Endothelial cell of umbilical vein (primary cell): ENCODE measurements around the gene ACP4. TPM values are rescaled to one million over a fixed set of nuclear protein-coding genes. Genes with fewer than 3 reads are reported as not detected.

Source experiments
- BruUV-seq: library from RNA; stranded (reverse); fragments of 400-500 nt; replicated peaks from 2 replicates; lab custom pipeline; 2021; lab: Mats Ljungman, UMichigan
- CTCF ChIA-PET: fragments of 300-600, 350-600 bp; sonication (Branson Sonifier 250); formaldehyde crosslinking; loops from one replicate; lab custom pipeline; 2021; ENCODE audit warnings: antibody characterized with exemption, inconsistent platforms; lab: Charles Lee
- POLR2A ChIA-PET: fragments of 300-600, 350-600 bp; sonication (Branson Sonifier 250); formaldehyde crosslinking; loops from one replicate; lab custom pipeline; 2021; ENCODE audit warnings: antibody characterized with exemption, inconsistent platforms; lab: Charles Lee
- DNase-seq: peaks from one replicate; pipeline ENCODE4 v3.0.0-alpha.2; 2011; ENCODE audit warnings: low read depth, low spot score
- FAIRE-seq: peaks from 2 replicates; lab custom pipeline; 2011; peaks lifted over from hg19 to GRCh38; lab: Jason Lieb, UNC
- H2AFZ ChIP-seq: 2 replicates; pipeline ENCODE4 v1.6.0; 2012; ENCODE audit warnings: low read depth, low read length, control low read depth, inconsistent platforms
- H3K27ac ChIP-seq: 2 replicates; pipeline ENCODE4 v1.5.1; 2011; ENCODE audit warnings: low read depth, mild to moderate bottlenecking, control low read depth, low read length, moderate library complexity; ENCODE audit not compliant: insufficient read depth
- H3K27me3 ChIP-seq, 2 experiments: 2 replicates each; pipeline versions ENCODE4 v1.6.0 to v1.6.1; 2011; ENCODE audit warnings: low read length in 2 of 2, mixed read lengths in 1 of 2; ENCODE audit not compliant: control insufficient read depth in 2 of 2, insufficient read depth in 2 of 2
- H3K36me3 ChIP-seq, 2 experiments: 2 replicates in 1 of 2; 3 replicates in 1 of 2; pipeline ENCODE4 v1.5.1; 2011; ENCODE audit warnings: low read length in 2 of 2, mild to moderate bottlenecking in 1 of 2, moderate library complexity in 1 of 2; ENCODE audit not compliant: control insufficient read depth in 2 of 2, insufficient read depth in 2 of 2; ENCODE audit errors: extremely low read depth in 1 of 2
- H3K4me1 ChIP-seq: 3 replicates; pipeline ENCODE4 v1.5.1; 2011; ENCODE audit warnings: mild to moderate bottlenecking, low read length; ENCODE audit not compliant: control insufficient read depth, insufficient read depth; ENCODE audit errors: extremely low read depth
- H3K4me2 ChIP-seq: 2 replicates; pipeline ENCODE4 v1.6.1; 2011; ENCODE audit warnings: low read length, control low read depth, mixed read lengths; ENCODE audit not compliant: insufficient read depth
- H3K4me3 ChIP-seq, 3 experiments: fragments of 200-600 bp in 1 of 3; sonication (generic), shearing (Covaris generic) in 1 of 3; replicated peaks in 1 of 3; 2 replicates each; pipeline ENCODE4 v1.5.1; 2011 to 2016; ENCODE audit warnings: control low read depth in 3 of 3, low read length in 3 of 3, mild to moderate bottlenecking in 2 of 3, inconsistent platforms in 1 of 3, low read depth in 1 of 3, moderate library complexity in 1 of 3; ENCODE audit not compliant: insufficient read depth in 1 of 3
- H3K79me2 ChIP-seq: 2 replicates; pipeline ENCODE4 v1.6.0; 2012; ENCODE audit warnings: low read length, inconsistent platforms; ENCODE audit not compliant: control insufficient read depth, insufficient read depth
- H3K9ac ChIP-seq: replicated peaks from 2 replicates; pipeline ENCODE3; 2011; ENCODE audit warnings: low read length, control low read depth; ENCODE audit not compliant: insufficient read depth; ENCODE audit errors: extremely low read depth
- H3K9me1 ChIP-seq: replicated peaks from 3 replicates; pipeline ENCODE4 v1.6.0; 2011; ENCODE audit warnings: mild to moderate bottlenecking, low read length; ENCODE audit not compliant: control insufficient read depth, insufficient read depth; ENCODE audit errors: extremely low read depth
- H3K9me3 ChIP-seq: replicated peaks from 2 replicates; pipeline ENCODE4 v1.5.1; 2012; ENCODE audit warnings: low read length, inconsistent platforms; ENCODE audit not compliant: control insufficient read depth, insufficient read depth
- H4K20me1 ChIP-seq: replicated peaks from 2 replicates; pipeline ENCODE3; 2011; ENCODE audit warnings: mild to moderate bottlenecking, low read length; ENCODE audit not compliant: control insufficient read depth, insufficient read depth; ENCODE audit errors: extremely low read depth
- EZH2 ChIP-seq: IDR thresholded peaks from 2 replicates; pipeline ENCODE4 v1.6.1; 2012; ENCODE audit warnings: borderline replicate concordance, low read depth, mild to moderate bottlenecking, moderate library complexity, low read length, inconsistent platforms; ENCODE audit not compliant: severe bottlenecking
- FOS ChIP-seq: IDR thresholded peaks from 2 replicates; pipeline ENCODE4 v1.6.1; 2011; ENCODE audit warnings: mild to moderate bottlenecking, low read length, moderate library complexity, borderline replicate concordance; ENCODE audit not compliant: insufficient read depth
- GATA2 ChIP-seq: IDR thresholded peaks from 2 replicates; pipeline ENCODE4 v1.7.0; 2011; ENCODE audit warnings: low read depth, mild to moderate bottlenecking, moderate library complexity, mixed read lengths, low read length; ENCODE audit not compliant: insufficient read length, insufficient read depth
- JUN ChIP-seq: IDR thresholded peaks from 2 replicates; pipeline ENCODE4 v1.6.1; 2011; ENCODE audit warnings: borderline replicate concordance, low read depth; ENCODE audit not compliant: insufficient read length, insufficient read depth
- MYC ChIP-seq: IDR thresholded peaks from one replicate; pipeline ENCODE4 v1.6.1; 2011; ENCODE audit warnings: mild to moderate bottlenecking, low read depth, low read length
- POLR2A ChIP-seq: IDR thresholded peaks from 2 replicates; pipeline ENCODE4 v1.6.1; 2012; ENCODE audit warnings: low read depth, mild to moderate bottlenecking, control low read depth, low read length
- POLR2AphosphoS5 ChIP-seq: IDR thresholded peaks from 2 replicates; pipeline ENCODE4 v1.6.1; 2012; ENCODE audit warnings: low read depth, mild to moderate bottlenecking, control low read depth, low read length, moderate library complexity; ENCODE audit not compliant: insufficient read depth
- dilution Hi-C: fragments of 300-500 bp; cut with MboI; formaldehyde crosslinking; loops from one replicate; pipeline ENCODE4 v1.15.0; 2019; ENCODE audit warnings: low sequenced_read_pairs; ENCODE audit not compliant: extremely low pct_ligation_motif_present
- intact Hi-C: fragments of 100-400 bp; cut with micrococcal nuclease; formaldehyde crosslinking; loops from one replicate; pipeline ENCODE4 v1.10.0; 2022
- polyA plus RNA-seq, 4 experiments: library from polyadenylated mRNA; depleted of rRNA in 3 of 4; stranded (reverse) in 3 of 4; unstranded in 1 of 4; fragments of >200 nt; gene quantifications; 2 replicates each; pipeline versions ENCODE4 v1.2.1 to v1.2.3, GENCODE V29; 2011 to 2012; ENCODE audit warnings: missing spikeins in 1 of 4
- total RNA-seq: library from RNA; stranded (reverse); gene quantifications from 2 replicates; pipeline ENCODE4 v1.2.3, GENCODE V29; 2021
- TF ChIP-seq, protein P1 (sequence below): IDR thresholded peaks from 2 replicates; pipeline ENCODE4 v1.6.1; 2011; ENCODE audit not compliant: insufficient read depth, insufficient read length
- TF ChIP-seq, protein P2 (sequence below), 2 donors: IDR thresholded peaks; 1 replicate in 1 of 2; 2 replicates in 1 of 2; pipeline ENCODE4 v1.5.1; 2011; ENCODE audit warnings: low read length in 2 of 2, mild to moderate bottlenecking in 2 of 2, moderate library complexity in 2 of 2, control low read depth in 1 of 2, inconsistent platforms in 1 of 2, low read depth in 1 of 2; ENCODE audit not compliant: insufficient read depth in 1 of 2; ENCODE audit errors: extremely low read depth in 1 of 2

Gene ACP4
- total and polyA plus RNA-seq, 2 donors (not counting 3 experiments of a cell fraction or from before 2014, with no cell fraction given): not detected

DNA sequence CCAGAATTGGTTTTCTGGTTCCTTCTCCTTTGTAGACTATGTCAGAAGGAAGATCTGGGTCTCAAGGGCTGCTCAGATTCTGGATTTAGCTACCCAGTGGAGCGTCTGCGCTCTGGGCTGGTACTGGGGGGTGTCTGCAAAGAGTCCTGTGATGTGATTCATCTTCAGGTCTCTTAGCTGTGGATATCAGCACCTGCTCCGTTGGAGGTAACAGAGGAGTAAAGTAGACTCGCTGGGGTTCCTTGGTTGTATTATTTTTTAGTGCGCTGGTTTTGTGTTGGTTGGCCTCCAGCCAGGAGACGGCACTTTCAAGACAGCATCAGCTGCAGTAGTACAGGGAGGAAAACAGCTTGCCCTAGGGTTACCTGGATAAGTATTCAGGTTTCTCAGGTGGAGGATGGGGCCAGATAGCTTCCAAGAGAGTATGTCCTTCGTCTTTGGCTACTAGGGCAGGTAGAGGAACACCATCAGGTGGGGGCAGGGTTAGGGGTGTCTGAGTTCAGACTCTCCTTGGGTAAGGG lies 53.5 kb downstream of the ACP4 start:
- H2AFZ ChIP-seq: no peak overlapping the region
- dilution Hi-C loops (no loop called here), intact Hi-C loops (no loop called here)
- TF ChIP-seq POLR2A (no peak), MYC (no peak), FOS (no peak), JUN (no peak), EZH2 (no peak), POLR2AphosphoS5 (no peak), GATA2 (no peak)
- TF ChIP-seq, protein P1, sequence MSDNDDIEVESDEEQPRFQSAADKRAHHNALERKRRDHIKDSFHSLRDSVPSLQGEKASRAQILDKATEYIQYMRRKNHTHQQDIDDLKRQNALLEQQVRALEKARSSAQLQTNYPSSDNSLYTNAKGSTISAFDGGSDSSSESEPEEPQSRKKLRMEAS: no peak
- TF ChIP-seq, protein P2, sequence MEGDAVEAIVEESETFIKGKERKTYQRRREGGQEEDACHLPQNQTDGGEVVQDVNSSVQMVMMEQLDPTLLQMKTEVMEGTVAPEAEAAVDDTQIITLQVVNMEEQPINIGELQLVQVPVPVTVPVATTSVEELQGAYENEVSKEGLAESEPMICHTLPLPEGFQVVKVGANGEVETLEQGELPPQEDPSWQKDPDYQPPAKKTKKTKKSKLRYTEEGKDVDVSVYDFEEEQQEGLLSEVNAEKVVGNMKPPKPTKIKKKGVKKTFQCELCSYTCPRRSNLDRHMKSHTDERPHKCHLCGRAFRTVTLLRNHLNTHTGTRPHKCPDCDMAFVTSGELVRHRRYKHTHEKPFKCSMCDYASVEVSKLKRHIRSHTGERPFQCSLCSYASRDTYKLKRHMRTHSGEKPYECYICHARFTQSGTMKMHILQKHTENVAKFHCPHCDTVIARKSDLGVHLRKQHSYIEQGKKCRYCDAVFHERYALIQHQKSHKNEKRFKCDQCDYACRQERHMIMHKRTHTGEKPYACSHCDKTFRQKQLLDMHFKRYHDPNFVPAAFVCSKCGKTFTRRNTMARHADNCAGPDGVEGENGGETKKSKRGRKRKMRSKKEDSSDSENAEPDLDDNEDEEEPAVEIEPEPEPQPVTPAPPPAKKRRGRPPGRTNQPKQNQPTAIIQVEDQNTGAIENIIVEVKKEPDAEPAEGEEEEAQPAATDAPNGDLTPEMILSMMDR (IDR thresholded peaks at IDR 0.05; ENCODE audit: extremely low read depth in 1 of 2, insufficient read depth in 1 of 2, low read depth in 1 of 2, low read length in 2 of 2): no peak
- DNase-seq (no peak), FAIRE-seq (no peak)
- H3K36me3 ChIP-seq: no peaks in the 10 kb centered on the region
- no peaks in the 10 kb centered on the region for H3K79me2 ChIP-seq
- H3K27ac ChIP-seq: no peak overlapping the region
- H3K9me1 ChIP-seq: no peaks in the 10 kb centered on the region
- ChIA-PET POLR2A (no interaction called here), CTCF (no interaction called here)
- no peak overlapping the region for H3K9ac ChIP-seq
- no peaks in the 10 kb centered on the region for H3K27me3 ChIP-seq
- BruUV-seq: no TSS peak
- no peaks in the 10 kb centered on the region for H3K9me3 ChIP-seq
- no peaks in the 10 kb centered on the region for H4K20me1 ChIP-seq
- no peak overlapping the region for H3K4me3 ChIP-seq
- H3K4me1 ChIP-seq: no peaks in the 10 kb centered on the region
- no peak overlapping the region for H3K4me2 ChIP-seq
